Endothelial cell of umbilical vein (primary cell): ENCODE results near the gene RAB4B. TPM values are rescaled to one million over a fixed set of nuclear protein-coding genes. Genes with fewer than 3 reads are reported as not detected.

Experiments used
- BruUV-seq: library from RNA; stranded (reverse); fragments of 400-500 nt; replicated peaks from 2 replicates; lab custom pipeline; 2021; lab: Mats Ljungman, UMichigan
- CTCF ChIA-PET: fragments of 300-600, 350-600 bp; sonication (Branson Sonifier 250); formaldehyde crosslinking; loops from one replicate; lab custom pipeline; 2021; ENCODE audit warnings: antibody characterized with exemption, inconsistent platforms; lab: Charles Lee
- POLR2A ChIA-PET: fragments of 300-600, 350-600 bp; sonication (Branson Sonifier 250); formaldehyde crosslinking; loops from one replicate; lab custom pipeline; 2021; ENCODE audit warnings: antibody characterized with exemption, inconsistent platforms; lab: Charles Lee
- DNase-seq: peaks from one replicate; pipeline ENCODE4 v3.0.0-alpha.2; 2011; ENCODE audit warnings: low read depth, low spot score
- FAIRE-seq: peaks from 2 replicates; lab custom pipeline; 2011; peaks lifted over from hg19 to GRCh38; lab: Jason Lieb, UNC
- H2AFZ ChIP-seq: 2 replicates; pipeline ENCODE4 v1.6.0; 2012; ENCODE audit warnings: low read depth, low read length, control low read depth, inconsistent platforms
- H3K27ac ChIP-seq: 2 replicates; pipeline ENCODE4 v1.5.1; 2011; ENCODE audit warnings: low read depth, mild to moderate bottlenecking, control low read depth, low read length, moderate library complexity; ENCODE audit not compliant: insufficient read depth
- H3K27me3 ChIP-seq, 2 experiments: 2 replicates each; pipeline versions ENCODE4 v1.6.0 to v1.6.1; 2011; ENCODE audit warnings: low read length in 2 of 2, mixed read lengths in 1 of 2; ENCODE audit not compliant: control insufficient read depth in 2 of 2, insufficient read depth in 2 of 2
- H3K36me3 ChIP-seq, 2 experiments: 2 replicates in 1 of 2; 3 replicates in 1 of 2; pipeline ENCODE4 v1.5.1; 2011; ENCODE audit warnings: low read length in 2 of 2, mild to moderate bottlenecking in 1 of 2, moderate library complexity in 1 of 2; ENCODE audit not compliant: control insufficient read depth in 2 of 2, insufficient read depth in 2 of 2; ENCODE audit errors: extremely low read depth in 1 of 2
- H3K4me1 ChIP-seq: 3 replicates; pipeline ENCODE4 v1.5.1; 2011; ENCODE audit warnings: mild to moderate bottlenecking, low read length; ENCODE audit not compliant: control insufficient read depth, insufficient read depth; ENCODE audit errors: extremely low read depth
- H3K4me2 ChIP-seq: 2 replicates; pipeline ENCODE4 v1.6.1; 2011; ENCODE audit warnings: low read length, control low read depth, mixed read lengths; ENCODE audit not compliant: insufficient read depth
- H3K4me3 ChIP-seq, 3 experiments: fragments of 200-600 bp in 1 of 3; sonication (generic), shearing (Covaris generic) in 1 of 3; replicated peaks in 1 of 3; 2 replicates each; pipeline ENCODE4 v1.5.1; 2011 to 2016; ENCODE audit warnings: control low read depth in 3 of 3, low read length in 3 of 3, mild to moderate bottlenecking in 2 of 3, inconsistent platforms in 1 of 3, low read depth in 1 of 3, moderate library complexity in 1 of 3; ENCODE audit not compliant: insufficient read depth in 1 of 3
- H3K79me2 ChIP-seq: 2 replicates; pipeline ENCODE4 v1.6.0; 2012; ENCODE audit warnings: low read length, inconsistent platforms; ENCODE audit not compliant: control insufficient read depth, insufficient read depth
- H3K9ac ChIP-seq: replicated peaks from 2 replicates; pipeline ENCODE3; 2011; ENCODE audit warnings: low read length, control low read depth; ENCODE audit not compliant: insufficient read depth; ENCODE audit errors: extremely low read depth
- H3K9me1 ChIP-seq: replicated peaks from 3 replicates; pipeline ENCODE4 v1.6.0; 2011; ENCODE audit warnings: mild to moderate bottlenecking, low read length; ENCODE audit not compliant: control insufficient read depth, insufficient read depth; ENCODE audit errors: extremely low read depth
- H3K9me3 ChIP-seq: replicated peaks from 2 replicates; pipeline ENCODE4 v1.5.1; 2012; ENCODE audit warnings: low read length, inconsistent platforms; ENCODE audit not compliant: control insufficient read depth, insufficient read depth
- H4K20me1 ChIP-seq: replicated peaks from 2 replicates; pipeline ENCODE3; 2011; ENCODE audit warnings: mild to moderate bottlenecking, low read length; ENCODE audit not compliant: control insufficient read depth, insufficient read depth; ENCODE audit errors: extremely low read depth
- EZH2 ChIP-seq: IDR thresholded peaks from 2 replicates; pipeline ENCODE4 v1.6.1; 2012; ENCODE audit warnings: borderline replicate concordance, low read depth, mild to moderate bottlenecking, moderate library complexity, low read length, inconsistent platforms; ENCODE audit not compliant: severe bottlenecking
- FOS ChIP-seq: IDR thresholded peaks from 2 replicates; pipeline ENCODE4 v1.6.1; 2011; ENCODE audit warnings: mild to moderate bottlenecking, low read length, moderate library complexity, borderline replicate concordance; ENCODE audit not compliant: insufficient read depth
- GATA2 ChIP-seq: IDR thresholded peaks from 2 replicates; pipeline ENCODE4 v1.7.0; 2011; ENCODE audit warnings: low read depth, mild to moderate bottlenecking, moderate library complexity, mixed read lengths, low read length; ENCODE audit not compliant: insufficient read length, insufficient read depth
- JUN ChIP-seq: IDR thresholded peaks from 2 replicates; pipeline ENCODE4 v1.6.1; 2011; ENCODE audit warnings: borderline replicate concordance, low read depth; ENCODE audit not compliant: insufficient read length, insufficient read depth
- MYC ChIP-seq: IDR thresholded peaks from one replicate; pipeline ENCODE4 v1.6.1; 2011; ENCODE audit warnings: mild to moderate bottlenecking, low read depth, low read length
- POLR2A ChIP-seq: IDR thresholded peaks from 2 replicates; pipeline ENCODE4 v1.6.1; 2012; ENCODE audit warnings: low read depth, mild to moderate bottlenecking, control low read depth, low read length
- POLR2AphosphoS5 ChIP-seq: IDR thresholded peaks from 2 replicates; pipeline ENCODE4 v1.6.1; 2012; ENCODE audit warnings: low read depth, mild to moderate bottlenecking, control low read depth, low read length, moderate library complexity; ENCODE audit not compliant: insufficient read depth
- dilution Hi-C: fragments of 300-500 bp; cut with MboI; formaldehyde crosslinking; loops from one replicate; pipeline ENCODE4 v1.15.0; 2019; ENCODE audit warnings: low sequenced_read_pairs; ENCODE audit not compliant: extremely low pct_ligation_motif_present
- intact Hi-C: fragments of 100-400 bp; cut with micrococcal nuclease; formaldehyde crosslinking; loops from one replicate; pipeline ENCODE4 v1.10.0; 2022
- polyA plus RNA-seq, 4 experiments: library from polyadenylated mRNA; depleted of rRNA in 3 of 4; stranded (reverse) in 3 of 4; unstranded in 1 of 4; fragments of >200 nt; gene quantifications; 2 replicates each; pipeline versions ENCODE4 v1.2.1 to v1.2.3, GENCODE V29; 2011 to 2012; ENCODE audit warnings: missing spikeins in 1 of 4
- total RNA-seq: library from RNA; stranded (reverse); gene quantifications from 2 replicates; pipeline ENCODE4 v1.2.3, GENCODE V29; 2021
- TF ChIP-seq, protein P1 (sequence below): IDR thresholded peaks from 2 replicates; pipeline ENCODE4 v1.6.1; 2011; ENCODE audit not compliant: insufficient read depth, insufficient read length
- TF ChIP-seq, protein P2 (sequence below), 2 donors: IDR thresholded peaks; 1 replicate in 1 of 2; 2 replicates in 1 of 2; pipeline ENCODE4 v1.5.1; 2011; ENCODE audit warnings: low read length in 2 of 2, mild to moderate bottlenecking in 2 of 2, moderate library complexity in 2 of 2, control low read depth in 1 of 2, inconsistent platforms in 1 of 2, low read depth in 1 of 2; ENCODE audit not compliant: insufficient read depth in 1 of 2; ENCODE audit errors: extremely low read depth in 1 of 2

RAB4B gene
- total and polyA plus RNA-seq, 2 donors (not counting 3 experiments of a cell fraction or from before 2014, with no cell fraction given), result 33.6 to 61.0 TPM

DNA sequence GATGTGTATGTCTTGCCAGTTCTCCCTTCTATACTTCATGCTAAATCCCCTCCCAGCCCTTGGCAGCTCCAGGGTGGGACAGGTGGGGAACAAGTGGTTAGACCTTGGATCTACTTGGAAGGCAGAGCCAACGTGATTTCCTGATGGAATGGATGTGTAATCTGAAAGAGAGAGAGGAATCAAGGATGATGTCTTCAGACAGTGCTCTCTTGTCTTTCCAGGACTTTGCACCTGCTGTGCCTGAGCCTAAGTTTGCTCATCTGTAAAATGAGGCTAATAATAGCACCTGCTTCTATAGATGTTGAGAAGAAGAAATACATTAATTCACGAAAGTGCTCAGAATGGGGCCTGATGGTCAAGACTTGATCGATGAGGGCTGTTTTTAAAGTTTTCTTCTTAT is 13.9 kb downstream of the RAB4B start:
- H3K36me3 ChIP-seq, result peaks cover 0 to 7% of the 10 kb centered on the region in 2 experiments
- CTCF ChIA-PET, result interaction anchor here (1.4 kb wide), 1 partner anchor 38 kb away, joined by 3 read pairs; no protein-coding TSS in a partner anchor

More for the DNA sequence above, 13.9 kb downstream of the RAB4B start:
- Histone ChIP-seq H3K4me2 (no peak overlapping the region), H3K27ac (no peak overlapping the region), H3K9me3 (no peaks in the 10 kb centered on the region), H3K9ac (no peak overlapping the region), H3K4me3 (no peak overlapping the region), H3K4me1 (no peaks in the 10 kb centered on the region), H2AFZ (no peak overlapping the region), H3K27me3 (no peaks in the 10 kb centered on the region), H4K20me1 (no peaks in the 10 kb centered on the region), H3K9me1 (no peaks in the 10 kb centered on the region), H3K79me2 (no peaks in the 10 kb centered on the region)
- no TSS peak for BruUV-seq
- TF ChIP-seq EZH2 (no peak), POLR2AphosphoS5 (no peak), POLR2A (no peak), FOS (no peak), JUN (no peak), GATA2 (no peak), MYC (no peak)
- TF ChIP-seq, protein P1, sequence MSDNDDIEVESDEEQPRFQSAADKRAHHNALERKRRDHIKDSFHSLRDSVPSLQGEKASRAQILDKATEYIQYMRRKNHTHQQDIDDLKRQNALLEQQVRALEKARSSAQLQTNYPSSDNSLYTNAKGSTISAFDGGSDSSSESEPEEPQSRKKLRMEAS, result no peak
- TF ChIP-seq, protein P2, sequence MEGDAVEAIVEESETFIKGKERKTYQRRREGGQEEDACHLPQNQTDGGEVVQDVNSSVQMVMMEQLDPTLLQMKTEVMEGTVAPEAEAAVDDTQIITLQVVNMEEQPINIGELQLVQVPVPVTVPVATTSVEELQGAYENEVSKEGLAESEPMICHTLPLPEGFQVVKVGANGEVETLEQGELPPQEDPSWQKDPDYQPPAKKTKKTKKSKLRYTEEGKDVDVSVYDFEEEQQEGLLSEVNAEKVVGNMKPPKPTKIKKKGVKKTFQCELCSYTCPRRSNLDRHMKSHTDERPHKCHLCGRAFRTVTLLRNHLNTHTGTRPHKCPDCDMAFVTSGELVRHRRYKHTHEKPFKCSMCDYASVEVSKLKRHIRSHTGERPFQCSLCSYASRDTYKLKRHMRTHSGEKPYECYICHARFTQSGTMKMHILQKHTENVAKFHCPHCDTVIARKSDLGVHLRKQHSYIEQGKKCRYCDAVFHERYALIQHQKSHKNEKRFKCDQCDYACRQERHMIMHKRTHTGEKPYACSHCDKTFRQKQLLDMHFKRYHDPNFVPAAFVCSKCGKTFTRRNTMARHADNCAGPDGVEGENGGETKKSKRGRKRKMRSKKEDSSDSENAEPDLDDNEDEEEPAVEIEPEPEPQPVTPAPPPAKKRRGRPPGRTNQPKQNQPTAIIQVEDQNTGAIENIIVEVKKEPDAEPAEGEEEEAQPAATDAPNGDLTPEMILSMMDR (IDR thresholded peaks at IDR 0.05; ENCODE audit: extremely low read depth in 1 of 2, insufficient read depth in 1 of 2, low read depth in 1 of 2, low read length in 2 of 2), result no peak
- FAIRE-seq, result no peak
- POLR2A ChIA-PET, result no interaction called here
- intact Hi-C loops, result no loop called here
- dilution Hi-C loops, result no loop called here
- no peak for DNase-seq
